K562 (cell line): Measurements from ENCODE around the gene SYK. TPM values are rescaled to one million over a fixed set of nuclear protein-coding genes. Genes with fewer than 3 reads are reported as not detected.

ENCODE experiments used
- FOXJ3 ChIP-seq: sonication (generic); formaldehyde crosslinking; IDR thresholded peaks from 2 replicates; pipeline ENCODE4 v1.4.0; 2020; ENCODE audit warnings: mild to moderate bottlenecking, missing genetic modification reagents
- NBN ChIP-seq: fragments of 450-650 bp; IDR thresholded peaks from 2 replicates; pipeline ENCODE4 v1.6.1; 2016; ENCODE audit warnings: low read depth, mild to moderate bottlenecking
- NFRKB ChIP-seq: fragments of 450-650 bp; IDR thresholded peaks from 2 replicates; pipeline ENCODE4 v1.6.1; 2016; ENCODE audit warnings: low read depth
- SMARCE1 ChIP-seq: fragments of 450-650 bp; IDR thresholded peaks from 2 replicates; pipeline ENCODE4 v1.7.1; 2016; ENCODE audit warnings: mild to moderate bottlenecking
- TGIF2 ChIP-seq: sonication (generic); formaldehyde crosslinking; IDR thresholded peaks from 2 replicates; pipeline ENCODE4 v1.8.1; 2022; ENCODE audit warnings: mild to moderate bottlenecking, missing genetic modification reagents, moderate library complexity
- ZNF436 ChIP-seq: fragments of 250-450, 450-650 bp; sonication (Bioruptor Pico); formaldehyde crosslinking; IDR thresholded peaks from 2 replicates; pipeline ENCODE4 v1.7.0; 2020; ENCODE audit warnings: mild to moderate bottlenecking
- polyA plus RNA-seq, 8 experiments: library from polyadenylated mRNA; depleted of rRNA in 4 of 8; stranded (reverse) in 5 of 8; unstranded in 3 of 8; fragments of >200 nt; fragmentation: Nextera tagmentation in 2 of 8; fragmentation: Illumina TruSeq in 1 of 8; extraction: Ambion mirVana in 2 of 8; extraction: Trizol in 1 of 8; gene quantifications; 2 replicates each; pipeline versions ENCODE4 v1.2.1 to v1.2.3, GENCODE V29; 2011 to 2014; ENCODE audit warnings: inconsistent platforms in 1 of 8, missing spikeins in 1 of 8
- total RNA-seq, 7 experiments: library from RNA; depleted of rRNA in 6 of 7; stranded (reverse); fragments of >200 nt in 6 of 7; fragmentation: Illumina TruSeq in 2 of 7; extraction: Trizol in 2 of 7; gene quantifications; 2 replicates each; pipeline versions ENCODE4 v1.2.1 to v1.2.3, GENCODE V29; 2011 to 2021; ENCODE audit warnings: low replicate concordance in 1 of 7
- TF ChIP-seq, protein P1 (sequence below), 2 experiments: IDR thresholded peaks in 1 of 2; conservative IDR thresholded peaks in 1 of 2; 2 replicates each; pipeline ENCODE4 v1.6.1; 2016; ENCODE audit warnings: low read depth in 2 of 2, mild to moderate bottlenecking in 1 of 2, missing compliant biosample characterization in 1 of 2, missing genetic modification characterization in 1 of 2, moderate library complexity in 1 of 2

Gene SYK
- total and polyA plus RNA-seq, 9 of the 15 experiments (the other 6 are each of a cell fraction or from before 2014, with no cell fraction given): 3.9 to 32.7 (median 16.7) TPM

DNA sequence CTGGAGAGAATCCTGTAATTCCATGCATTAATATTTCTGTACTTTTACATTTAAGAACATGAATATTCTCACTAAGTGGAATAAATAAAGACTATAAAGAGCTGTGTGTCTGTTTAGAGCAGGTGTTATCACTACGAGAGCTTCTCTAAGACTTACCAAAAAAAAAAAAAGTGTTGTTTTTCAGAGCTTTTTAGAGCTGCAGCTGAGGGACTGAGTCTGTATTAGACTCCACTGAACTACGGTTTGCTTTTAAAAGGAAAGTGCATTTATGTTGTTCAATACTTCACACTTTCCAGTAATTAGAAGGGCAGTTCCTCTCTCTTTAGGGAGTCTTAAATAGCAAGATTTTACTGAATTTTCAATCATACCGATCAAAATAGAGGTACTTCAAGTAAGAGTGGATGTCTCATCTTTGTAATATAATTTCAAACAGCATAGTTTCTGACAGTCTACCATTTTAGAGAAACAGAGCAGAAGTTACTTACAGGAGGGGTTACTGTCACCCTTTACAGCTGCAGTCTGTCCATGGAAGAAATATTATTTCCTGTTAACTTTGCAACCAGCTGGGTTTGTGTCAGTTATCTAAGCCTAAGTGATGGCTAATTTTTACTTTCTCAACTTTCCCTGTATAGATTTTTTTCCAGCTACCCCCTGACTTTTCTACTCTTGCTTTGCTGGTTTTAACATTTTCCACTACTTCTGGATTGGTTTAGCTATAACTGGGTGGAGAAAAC, 2.4 kb downstream of the SYK start (continued):
- TF ChIP-seq, protein P1, sequence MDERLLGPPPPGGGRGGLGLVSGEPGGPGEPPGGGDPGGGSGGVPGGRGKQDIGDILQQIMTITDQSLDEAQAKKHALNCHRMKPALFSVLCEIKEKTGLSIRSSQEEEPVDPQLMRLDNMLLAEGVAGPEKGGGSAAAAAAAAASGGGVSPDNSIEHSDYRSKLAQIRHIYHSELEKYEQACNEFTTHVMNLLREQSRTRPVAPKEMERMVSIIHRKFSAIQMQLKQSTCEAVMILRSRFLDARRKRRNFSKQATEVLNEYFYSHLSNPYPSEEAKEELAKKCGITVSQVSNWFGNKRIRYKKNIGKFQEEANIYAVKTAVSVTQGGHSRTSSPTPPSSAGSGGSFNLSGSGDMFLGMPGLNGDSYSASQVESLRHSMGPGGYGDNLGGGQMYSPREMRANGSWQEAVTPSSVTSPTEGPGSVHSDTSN (CRISPR knock-in tag; IDR thresholded peaks at IDR 0.05; ENCODE audit: low read depth): no peak
- TF ChIP-seq, protein P1 (tag; conservative IDR thresholded peaks at IDR 0.05; ENCODE audit: low read depth): 0 out of 2 replicates have a peak, but pooled peaks have one; percentile 38
- TF ChIP-seq FOXJ3 (CRISPR knock-in tag) (no peak), ZNF436 (no peak), TGIF2 (no peak), NBN (no peak), NFRKB (no peak), SMARCE1 (no peak)
